Suppressor macrophage (primary cell): Measurements from ENCODE around the gene SNAPC2.

ENCODE experiments used
- DNase-seq, 4 experiments: peaks; one replicate each; pipeline ENCODE4 v3.0.0-alpha.2; 2020 to 2022

The SNAPC2 gene

GRCh38 chr19:7888145-7888825, 31.9 kb upstream of the SNAPC2 start, which contains the start of gene LRRC8E:
Gene LRRC8E (plus strand): TSS chr19:7888510. CDS start chr19:7895604, 7,094 bp downstream.
- DNase-seq: peak; percentile 26 to 69 (median 37)

GRCh38 chr19:7888826-7889217, 31.3 kb upstream of the SNAPC2 start:
- DNase-seq: no peak

- peak in 2 of 4 experiments; percentile 20 to 34 for DNase-seq
Observed at GRCh38 chr19:7893362-7894101, 26.6 kb upstream of the SNAPC2 start.

- DNase-seq: no peak
Observed at GRCh38 chr19:7894612-7895309, 25.4 kb upstream of the SNAPC2 start.

GRCh38 chr19:7895565-7895964, 24.6 kb upstream of the SNAPC2 start:
- no peak for DNase-seq

GRCh38 chr19:7897292-7897691, 22.8 kb upstream of the SNAPC2 start:
- DNase-seq: no peak

GRCh38 chr19:7898967-7899366, 21.2 kb upstream of the SNAPC2 start:
- DNase-seq: no peak

- no peak for DNase-seq
Observed at GRCh38 chr19:7899751-7900378, 20.3 kb upstream of the SNAPC2 start.

GRCh38 chr19:7900401-7900870, 19.7 kb upstream of the SNAPC2 start:
- no peak for DNase-seq

- no peak for DNase-seq
Observed at GRCh38 chr19:7900931-7901330, 19.2 kb upstream of the SNAPC2 start.

- no peak for DNase-seq
Observed at GRCh38 chr19:7901337-7901736, 18.8 kb upstream of the SNAPC2 start.

GRCh38 chr19:7902796-7903243, 17.3 kb upstream of the SNAPC2 start:
- peak in 2 of 4 experiments; percentile 29 to 36 for DNase-seq

GRCh38 chr19:7903244-7904073, 16.7 kb upstream of the SNAPC2 start, which contains the start of gene MAP2K7:
Gene MAP2K7 (plus strand): TSS chr19:7903877. CDS start chr19:7903945, 68 bp downstream.
- peak; percentile 100 for DNase-seq

GRCh38 chr19:7904074-7905020, 15.8 kb upstream of the SNAPC2 start:
- DNase-seq: peak; percentile 60 to 84 (median 72)

- DNase-seq: no peak
Observed at GRCh38 chr19:7905268-7905667, 14.9 kb upstream of the SNAPC2 start.

GRCh38 chr19:7905859-7906258, 14.3 kb upstream of the SNAPC2 start:
- DNase-seq: no peak

- no peak for DNase-seq
Observed at GRCh38 chr19:7907122-7907521, 13.0 kb upstream of the SNAPC2 start.

GRCh38 chr19:7907544-7907943, 12.6 kb upstream of the SNAPC2 start:
- no peak for DNase-seq

GRCh38 chr19:7908078-7908699, 11.9 kb upstream of the SNAPC2 start:
- no peak for DNase-seq
